Common myeloid progenitor, CD34-positive (primary cell): ENCODE data around the gene FSD1L.

Source experiments
- CTCF ChIA-PET: fragments of 350-600 bp; sonication (Branson Sonifier 250); formaldehyde crosslinking; loops from one replicate; lab custom pipeline; 2021; ENCODE audit warnings: antibody characterized with exemption; lab: Charles Lee
- POLR2A ChIA-PET: fragments of 350-600 bp; sonication (Branson Sonifier 250); formaldehyde crosslinking; loops from one replicate; lab custom pipeline; 2021; ENCODE audit warnings: antibody characterized with exemption; lab: Charles Lee
- DNase-seq, 3 donors: peaks; one replicate each; pipeline versions ENCODE4 v3.0.0 to v3.0.0-alpha.2; 2013
- H3K27ac ChIP-seq, 2 experiments: 1 replicate in 1 of 2; 2 replicates in 1 of 2; pipeline ENCODE4 v1.7.0; 2013; ENCODE audit warnings: inconsistent platforms in 2 of 2, low read length in 2 of 2, mild to moderate bottlenecking in 2 of 2, low read depth in 1 of 2, moderate library complexity in 1 of 2; ENCODE audit not compliant: severe bottlenecking in 2 of 2, insufficient read depth in 1 of 2, poor library complexity in 1 of 2
- H3K27me3 ChIP-seq, 5 experiments: replicated peaks in 2 of 5; 1 replicate in 3 of 5; 2 replicates in 2 of 5; pipeline versions ENCODE4 v1.6.1 to v1.7.0; 2013; ENCODE audit warnings: low read length in 4 of 5, mild to moderate bottlenecking in 2 of 5, moderate library complexity in 2 of 5, inconsistent platforms in 1 of 5; ENCODE audit not compliant: insufficient read depth in 5 of 5, control insufficient read depth in 4 of 5
- H3K36me3 ChIP-seq, 4 experiments: 1 replicate in 2 of 4; 2 replicates in 2 of 4; pipeline versions ENCODE4 v1.6.1 to v1.7.0; 2013; ENCODE audit warnings: low read length in 3 of 4, control low read depth in 1 of 4, mild to moderate bottlenecking in 1 of 4; ENCODE audit not compliant: control insufficient read depth in 4 of 4, insufficient read depth in 4 of 4
- H3K4me1 ChIP-seq, 4 experiments: 1 replicate in 3 of 4; 2 replicates in 1 of 4; pipeline versions ENCODE4 v1.6.1 to v1.7.1; 2013; ENCODE audit warnings: low read length in 3 of 4, mild to moderate bottlenecking in 3 of 4, control low read depth in 1 of 4, inconsistent platforms in 1 of 4, moderate library complexity in 1 of 4; ENCODE audit not compliant: control insufficient read depth in 4 of 4, insufficient read depth in 4 of 4; ENCODE audit errors: control extremely low read depth in 1 of 4
- H3K4me3 ChIP-seq, 7 experiments: 1 replicate in 4 of 7; 2 replicates in 3 of 7; pipeline versions ENCODE4 v1.5.1 to v1.7.0; 2013; ENCODE audit warnings: mild to moderate bottlenecking in 7 of 7, low read length in 6 of 7, moderate library complexity in 6 of 7, inconsistent platforms in 2 of 7, low read depth in 2 of 7, control low read depth in 1 of 7; ENCODE audit not compliant: insufficient read depth in 4 of 7, control insufficient read depth in 1 of 7; ENCODE audit errors: extremely low read depth in 1 of 7
- H3K9me3 ChIP-seq, 5 experiments: 1 replicate in 4 of 5; 2 replicates in 1 of 5; pipeline versions ENCODE4 v1.6.1 to v1.7.1; 2013; ENCODE audit warnings: low read length in 4 of 5, mild to moderate bottlenecking in 2 of 5, inconsistent platforms in 1 of 5, low read depth in 1 of 5, moderate library complexity in 1 of 5; ENCODE audit not compliant: control insufficient read depth in 4 of 5, insufficient read depth in 2 of 5; ENCODE audit errors: control extremely low read depth in 1 of 5
- WGBS: methylation state at CpG from one replicate; pipeline ENCODE4 v1.1.5; 2013; ENCODE audit not compliant: insufficient coverage; 5-methylcytosine and 5-hydroxymethylcytosine counted together

The FSD1L gene

GRCh38 chr9:105435453-105435852 is 12.4 kb upstream of the FSD1L start:
- WGBS = 100% methylated on average over 3 of the region's 3 CpGs
- no peaks in the 10 kb centered on the region for H3K36me3 ChIP-seq
- ChIA-PET CTCF (interaction anchor here (1.4 kb wide), 1 partner anchor 19 kb away, joined by 3 read pairs; no protein-coding TSS in a partner anchor), POLR2A (no interaction called here)
- no peak for DNase-seq
- H3K27me3 ChIP-seq = no peaks in the 10 kb centered on the region
- no peak overlapping the region for H3K27ac ChIP-seq
- H3K4me3 ChIP-seq = no peak overlapping the region
- no peaks in the 10 kb centered on the region for H3K4me1 ChIP-seq
- H3K9me3 ChIP-seq = peaks cover 0 to 4% (median 0%) of the 10 kb centered on the region in 5 experiments

GRCh38 chr9:105436783-105437182 is 11.1 kb upstream of the FSD1L start:
- POLR2A ChIA-PET = no interaction called here
- Histone ChIP-seq H3K27ac (no peak overlapping the region), H3K27me3 (no peaks in the 10 kb centered on the region), H3K4me1 (no peaks in the 10 kb centered on the region), H3K4me3 (no peak overlapping the region), H3K36me3 (no peaks in the 10 kb centered on the region), H3K9me3 (peaks cover 0 to 4% (median 0%) of the 10 kb centered on the region in 5 experiments)
- WGBS = 90% methylated on average over 3 of the region's 4 CpGs
- peak in 2 of 3 donors; percentile 9 to 29 for DNase-seq
- CTCF ChIA-PET = no interaction called here

- ChIA-PET CTCF (no interaction called here), POLR2A (no interaction called here)
- Histone ChIP-seq H3K4me1 (no peaks in the 10 kb centered on the region), H3K36me3 (no peaks in the 10 kb centered on the region), H3K27ac (no peak overlapping the region), H3K4me3 (no peak overlapping the region), H3K27me3 (no peaks in the 10 kb centered on the region), H3K9me3 (peaks cover 0 to 4% (median 0%) of the 10 kb centered on the region in 5 experiments)
- WGBS = no CpG with 5 or more reads among the region's 1 CpG
- no peak for DNase-seq
These were observed 10.1 kb upstream of the FSD1L start for GRCh38 chr9:105437704-105438103.

GRCh38 chr9:105438141-105438806 is 9.6 kb upstream of the FSD1L start:
- Histone ChIP-seq H3K4me3 (no peak overlapping the region), H3K36me3 (no peaks in the 10 kb centered on the region), H3K9me3 (peaks cover 0 to 4% (median 0%) of the 10 kb centered on the region in 5 experiments), H3K4me1 (no peaks in the 10 kb centered on the region), H3K27me3 (no peaks in the 10 kb centered on the region), H3K27ac (no peak overlapping the region)
- ChIA-PET CTCF (no interaction called here), POLR2A (no interaction called here)
- no peak for DNase-seq
- 90% methylated on average over 3 of the region's 8 CpGs for WGBS

- Histone ChIP-seq H3K36me3 (no peaks in the 10 kb centered on the region), H3K27ac (no peak overlapping the region), H3K4me3 (no peak overlapping the region), H3K4me1 (no peaks in the 10 kb centered on the region), H3K27me3 (no peaks in the 10 kb centered on the region), H3K9me3 (peaks cover 0 to 4% (median 0%) of the 10 kb centered on the region in 5 experiments)
- ChIA-PET POLR2A (no interaction called here), CTCF (no interaction called here)
- DNase-seq = no peak
These were observed 8.4 kb upstream of the FSD1L start for GRCh38 chr9:105439428-105439827.

- CTCF ChIA-PET = interaction anchor here (1.3 to 1.6 kb wide), 2 partner anchors 17 to 578 kb away, joined by 3 to 5 read pairs; no protein-coding TSS in a partner anchor
- POLR2A ChIA-PET = no interaction called here
- Histone ChIP-seq H3K9me3 (no peaks in the 10 kb centered on the region), H3K27ac (no peak overlapping the region), H3K4me1 (no peaks in the 10 kb centered on the region), H3K4me3 (no peak overlapping the region), H3K27me3 (no peaks in the 10 kb centered on the region), H3K36me3 (no peaks in the 10 kb centered on the region)
- no peak for DNase-seq
- WGBS = 100% methylated on average over 1 of the region's 2 CpGs
These were observed 6.1 kb upstream of the FSD1L start for GRCh38 chr9:105441616-105442160.

GRCh38 chr9:105443121-105443520 is 4.7 kb upstream of the FSD1L start:
- no peak overlapping the region for H3K4me3 ChIP-seq
- H3K4me1 ChIP-seq = peaks cover 0 to 6% (median 4%) of the 10 kb centered on the region in 4 experiments
- WGBS = 98% methylated on average over 7 of the region's 8 CpGs
- H3K27me3 ChIP-seq = no peaks in the 10 kb centered on the region
- CTCF ChIA-PET = interaction anchor here (1.1 to 1.3 kb wide), 2 partner anchors 18 to 579 kb away, joined by 3 to 5 read pairs; no protein-coding TSS in a partner anchor
- no peak for DNase-seq
- no peaks in the 10 kb centered on the region for H3K36me3 ChIP-seq
- H3K9me3 ChIP-seq = no peaks in the 10 kb centered on the region
- no peak overlapping the region for H3K27ac ChIP-seq
- POLR2A ChIA-PET = interaction anchor here (0.6 kb wide), 1 partner anchor 45 kb away, joined by 4 read pairs; no protein-coding TSS in a partner anchor
